ENCODE data around the gene ZSCAN16. TPM values are rescaled to one million over a fixed set of nuclear protein-coding genes. Genes with fewer than 3 reads are reported as not detected.

Gene ZSCAN16
- total and polyA plus RNA-seq, 2 of the 13 experiments (the other 11 are each of a cell fraction or from before 2014, with no cell fraction given) = 5.7 to 12.7 TPM

GRCh38 chr6:28141500-28142329, 17.3 kb downstream of the ZSCAN16 start, which contains the start of gene ZKSCAN8 (continued):
- TF ChIP-seq ZNF331 (CRISPR knock-in tag; IDR thresholded peaks at IDR 0.05) (peak; percentile 96), HOXA7 (CRISPR knock-in tag; IDR thresholded peaks at IDR 0.05) (peak; percentile 70; the same call in 1 of the 2 replicates), ZNF207 (IDR thresholded peaks at IDR 0.05; ENCODE audit: borderline replicate concordance) (no peak), ZFP62 (CRISPR knock-in tag; IDR thresholded peaks at IDR 0.05) (no peak), MTA3 (CRISPR knock-in tag; IDR thresholded peaks at IDR 0.05) (peak; percentile 82; the same call in 1 of the 2 replicates), TOE1 (CRISPR knock-in tag; IDR thresholded peaks at IDR 0.05) (peak; percentile 72; the same call in 1 of the 2 replicates), GABPB1 (CRISPR knock-in tag; IDR thresholded peaks at IDR 0.05) (peak; percentile 99), DNMT3B (CRISPR knock-in tag; conservative IDR thresholded peaks at IDR 0.05) (peak; percentile 86; the same call in 1 of the 2 replicates), KMT2A (CRISPR knock-in tag; IDR thresholded peaks at IDR 0.05) (peak; percentile 100), SAFB2 (CRISPR knock-in tag; IDR thresholded peaks at IDR 0.05; ENCODE audit: borderline replicate concordance, low read depth) (peak; percentile 51; the same call in 1 of the 2 replicates), REPIN1 (CRISPR knock-in tag; IDR thresholded peaks at IDR 0.05; ENCODE audit: borderline replicate concordance, low read depth) (peak; percentile 98), ZNF589 (CRISPR knock-in tag; conservative IDR thresholded peaks at IDR 0.05) (0 out of 2 replicates have a peak, but pooled peaks have one; percentile 66), ZMYM3 (CRISPR knock-in tag; IDR thresholded peaks at IDR 0.05) (peak; percentile 86; the same call in 1 of the 2 replicates), ZNF619 (CRISPR knock-in tag; IDR thresholded peaks at IDR 0.05) (peak; percentile 98), FOXA1 (IDR thresholded peaks at IDR 0.05) (no peak), FOXA1 (CRISPR knock-in tag; IDR thresholded peaks at IDR 0.05) (no peak), MEIS2 (CRISPR knock-in tag; IDR thresholded peaks at IDR 0.05) (peak; percentile 82; the same call in 1 of the 2 replicates), ZMYM4 (CRISPR knock-in tag; IDR thresholded peaks at IDR 0.05) (peak; percentile 96), RAD51 (IDR thresholded peaks at IDR 0.05; ENCODE audit: borderline replicate concordance) (no peak), ZNF766 (CRISPR knock-in tag; IDR thresholded peaks at IDR 0.05; ENCODE audit: borderline replicate concordance) (peak; percentile 94; the same call in 1 of the 2 replicates), RAD21 (CRISPR knock-in tag; IDR thresholded peaks at IDR 0.05) (0 out of 2 replicates have a peak, but pooled peaks have one; percentile 43), POGZ (CRISPR knock-in tag; IDR thresholded peaks at IDR 0.05) (peak; percentile 96), RNF2 (conservative IDR thresholded peaks at IDR 0.05; ENCODE audit: low read depth) (peak; percentile 71; the same call in 1 of the 2 replicates)
- TF ChIP-seq, protein P1, sequence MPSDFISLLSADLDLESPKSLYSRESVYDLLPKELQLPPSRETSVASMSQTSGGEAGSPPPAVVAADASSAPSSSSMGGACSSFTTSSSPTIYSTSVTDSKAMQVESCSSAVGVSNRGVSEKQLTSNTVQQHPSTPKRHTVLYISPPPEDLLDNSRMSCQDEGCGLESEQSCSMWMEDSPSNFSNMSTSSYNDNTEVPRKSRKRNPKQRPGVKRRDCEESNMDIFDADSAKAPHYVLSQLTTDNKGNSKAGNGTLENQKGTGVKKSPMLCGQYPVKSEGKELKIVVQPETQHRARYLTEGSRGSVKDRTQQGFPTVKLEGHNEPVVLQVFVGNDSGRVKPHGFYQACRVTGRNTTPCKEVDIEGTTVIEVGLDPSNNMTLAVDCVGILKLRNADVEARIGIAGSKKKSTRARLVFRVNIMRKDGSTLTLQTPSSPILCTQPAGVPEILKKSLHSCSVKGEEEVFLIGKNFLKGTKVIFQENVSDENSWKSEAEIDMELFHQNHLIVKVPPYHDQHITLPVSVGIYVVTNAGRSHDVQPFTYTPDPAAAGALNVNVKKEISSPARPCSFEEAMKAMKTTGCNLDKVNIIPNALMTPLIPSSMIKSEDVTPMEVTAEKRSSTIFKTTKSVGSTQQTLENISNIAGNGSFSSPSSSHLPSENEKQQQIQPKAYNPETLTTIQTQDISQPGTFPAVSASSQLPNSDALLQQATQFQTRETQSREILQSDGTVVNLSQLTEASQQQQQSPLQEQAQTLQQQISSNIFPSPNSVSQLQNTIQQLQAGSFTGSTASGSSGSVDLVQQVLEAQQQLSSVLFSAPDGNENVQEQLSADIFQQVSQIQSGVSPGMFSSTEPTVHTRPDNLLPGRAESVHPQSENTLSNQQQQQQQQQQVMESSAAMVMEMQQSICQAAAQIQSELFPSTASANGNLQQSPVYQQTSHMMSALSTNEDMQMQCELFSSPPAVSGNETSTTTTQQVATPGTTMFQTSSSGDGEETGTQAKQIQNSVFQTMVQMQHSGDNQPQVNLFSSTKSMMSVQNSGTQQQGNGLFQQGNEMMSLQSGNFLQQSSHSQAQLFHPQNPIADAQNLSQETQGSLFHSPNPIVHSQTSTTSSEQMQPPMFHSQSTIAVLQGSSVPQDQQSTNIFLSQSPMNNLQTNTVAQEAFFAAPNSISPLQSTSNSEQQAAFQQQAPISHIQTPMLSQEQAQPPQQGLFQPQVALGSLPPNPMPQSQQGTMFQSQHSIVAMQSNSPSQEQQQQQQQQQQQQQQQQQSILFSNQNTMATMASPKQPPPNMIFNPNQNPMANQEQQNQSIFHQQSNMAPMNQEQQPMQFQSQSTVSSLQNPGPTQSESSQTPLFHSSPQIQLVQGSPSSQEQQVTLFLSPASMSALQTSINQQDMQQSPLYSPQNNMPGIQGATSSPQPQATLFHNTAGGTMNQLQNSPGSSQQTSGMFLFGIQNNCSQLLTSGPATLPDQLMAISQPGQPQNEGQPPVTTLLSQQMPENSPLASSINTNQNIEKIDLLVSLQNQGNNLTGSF (CRISPR knock-in tag; IDR thresholded peaks at IDR 0.05) = no peak; the same call in 1 of the 2 replicates
- TF ChIP-seq, protein P2, sequence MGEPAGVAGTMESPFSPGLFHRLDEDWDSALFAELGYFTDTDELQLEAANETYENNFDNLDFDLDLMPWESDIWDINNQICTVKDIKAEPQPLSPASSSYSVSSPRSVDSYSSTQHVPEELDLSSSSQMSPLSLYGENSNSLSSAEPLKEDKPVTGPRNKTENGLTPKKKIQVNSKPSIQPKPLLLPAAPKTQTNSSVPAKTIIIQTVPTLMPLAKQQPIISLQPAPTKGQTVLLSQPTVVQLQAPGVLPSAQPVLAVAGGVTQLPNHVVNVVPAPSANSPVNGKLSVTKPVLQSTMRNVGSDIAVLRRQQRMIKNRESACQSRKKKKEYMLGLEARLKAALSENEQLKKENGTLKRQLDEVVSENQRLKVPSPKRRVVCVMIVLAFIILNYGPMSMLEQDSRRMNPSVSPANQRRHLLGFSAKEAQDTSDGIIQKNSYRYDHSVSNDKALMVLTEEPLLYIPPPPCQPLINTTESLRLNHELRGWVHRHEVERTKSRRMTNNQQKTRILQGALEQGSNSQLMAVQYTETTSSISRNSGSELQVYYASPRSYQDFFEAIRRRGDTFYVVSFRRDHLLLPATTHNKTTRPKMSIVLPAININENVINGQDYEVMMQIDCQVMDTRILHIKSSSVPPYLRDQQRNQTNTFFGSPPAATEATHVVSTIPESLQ (CRISPR knock-in tag; conservative IDR thresholded peaks at IDR 0.05) = no peak; the same call in 1 of the 2 replicates
